ENCODE data around the gene PHF21B.

DNA sequence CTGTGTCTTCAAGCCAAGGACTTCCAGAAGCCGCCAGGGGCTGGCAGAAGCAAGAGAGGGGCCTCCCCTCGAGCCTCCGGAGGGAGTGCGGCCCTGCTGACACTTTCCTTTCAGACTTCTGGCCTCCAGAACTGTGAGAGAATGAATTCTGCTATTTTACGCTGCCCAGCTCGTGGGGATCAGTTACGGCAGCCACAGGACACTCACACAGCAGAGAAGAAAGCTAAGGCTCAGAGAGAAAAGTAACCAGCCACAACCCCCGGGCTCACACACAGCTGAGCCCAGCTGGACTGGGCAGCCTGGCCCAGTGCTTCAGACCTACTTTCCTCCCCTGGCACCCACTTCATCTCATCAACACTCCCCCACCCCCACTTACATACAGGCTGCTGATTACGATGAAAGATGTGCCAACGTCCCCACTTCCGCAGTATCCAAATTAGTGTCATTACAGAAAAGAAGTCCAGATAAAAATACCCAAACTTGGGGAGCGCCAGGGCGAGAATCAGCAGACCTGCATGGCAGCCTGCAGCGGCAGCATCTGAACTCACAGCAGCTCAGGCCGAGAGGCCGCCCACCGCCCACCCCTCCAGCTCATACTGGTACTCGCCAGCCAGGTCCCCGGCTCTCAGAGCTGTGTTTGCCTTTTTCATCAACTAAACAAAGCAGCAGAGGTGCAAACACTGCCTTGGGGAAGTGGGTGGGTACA lies 15.3 kb downstream of the PHF21B start:
- TF ChIP-seq, protein P1, sequence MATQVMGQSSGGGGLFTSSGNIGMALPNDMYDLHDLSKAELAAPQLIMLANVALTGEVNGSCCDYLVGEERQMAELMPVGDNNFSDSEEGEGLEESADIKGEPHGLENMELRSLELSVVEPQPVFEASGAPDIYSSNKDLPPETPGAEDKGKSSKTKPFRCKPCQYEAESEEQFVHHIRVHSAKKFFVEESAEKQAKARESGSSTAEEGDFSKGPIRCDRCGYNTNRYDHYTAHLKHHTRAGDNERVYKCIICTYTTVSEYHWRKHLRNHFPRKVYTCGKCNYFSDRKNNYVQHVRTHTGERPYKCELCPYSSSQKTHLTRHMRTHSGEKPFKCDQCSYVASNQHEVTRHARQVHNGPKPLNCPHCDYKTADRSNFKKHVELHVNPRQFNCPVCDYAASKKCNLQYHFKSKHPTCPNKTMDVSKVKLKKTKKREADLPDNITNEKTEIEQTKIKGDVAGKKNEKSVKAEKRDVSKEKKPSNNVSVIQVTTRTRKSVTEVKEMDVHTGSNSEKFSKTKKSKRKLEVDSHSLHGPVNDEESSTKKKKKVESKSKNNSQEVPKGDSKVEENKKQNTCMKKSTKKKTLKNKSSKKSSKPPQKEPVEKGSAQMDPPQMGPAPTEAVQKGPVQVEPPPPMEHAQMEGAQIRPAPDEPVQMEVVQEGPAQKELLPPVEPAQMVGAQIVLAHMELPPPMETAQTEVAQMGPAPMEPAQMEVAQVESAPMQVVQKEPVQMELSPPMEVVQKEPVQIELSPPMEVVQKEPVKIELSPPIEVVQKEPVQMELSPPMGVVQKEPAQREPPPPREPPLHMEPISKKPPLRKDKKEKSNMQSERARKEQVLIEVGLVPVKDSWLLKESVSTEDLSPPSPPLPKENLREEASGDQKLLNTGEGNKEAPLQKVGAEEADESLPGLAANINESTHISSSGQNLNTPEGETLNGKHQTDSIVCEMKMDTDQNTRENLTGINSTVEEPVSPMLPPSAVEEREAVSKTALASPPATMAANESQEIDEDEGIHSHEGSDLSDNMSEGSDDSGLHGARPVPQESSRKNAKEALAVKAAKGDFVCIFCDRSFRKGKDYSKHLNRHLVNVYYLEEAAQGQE (IDR thresholded peaks at IDR 0.05; ENCODE audit: unreplicated experiment) = no peak
- TF ChIP-seq CTCF (conservative IDR thresholded peaks at IDR 0.05; ENCODE audit: low read depth in 2 of 2) (no peak), POLR2AphosphoS5 (IDR thresholded peaks at IDR 0.05; ENCODE audit: low read depth) (no peak; the same call in 1 of the 2 replicates), EZH2phosphoT487 (IDR thresholded peaks at IDR 0.05; ENCODE audit: unreplicated experiment) (no peak)
